Adrenal gland (tissue), 12 donors: ENCODE measurements around the gene DMP1. TPM values are rescaled to one million over a fixed set of nuclear protein-coding genes. Genes with fewer than 3 reads are reported as not detected.
A peak's percentile ranks its signal among the peaks of the same experiment; 100 is the strongest.

Source experiments
- DNase-seq, 7 donors: peaks; one replicate each; pipeline ENCODE4 v3.0.0-alpha.2; 2019 to 2020
- H3K27ac ChIP-seq, 5 donors: fragments of 200-600 bp; sonication (generic) in 4 of 5; 1 replicate in 3 of 5; 2 replicates in 2 of 5; pipeline versions ENCODE4 v1.5.1 to v1.8.0; 2016 to 2020; ENCODE audit warnings: mild to moderate bottlenecking in 1 of 5
- H3K27me3 ChIP-seq: fragments of 200-600 bp; 2 replicates; pipeline ENCODE4 v1.8.0; 2021
- H3K36me3 ChIP-seq, 2 donors: fragments of 200-600 bp; replicated peaks in 1 of 2; 1 replicate in 1 of 2; 2 replicates in 1 of 2; pipeline versions ENCODE4 v1.5.1 to v1.8.0; 2018 to 2022
- H3K4me1 ChIP-seq, 2 donors: fragments of 200-600 bp; replicated peaks in 1 of 2; 1 replicate in 1 of 2; 2 replicates in 1 of 2; pipeline versions ENCODE4 v1.5.1 to v1.8.0; 2018 to 2021
- H3K4me3 ChIP-seq, 4 donors: fragments of 200-600 bp; sonication (generic) in 3 of 4; one replicate each; pipeline ENCODE4 v1.5.1; 2016 to 2018
- H3K9me3 ChIP-seq, 3 donors: fragments of 200-600 bp; sonication (generic) in 1 of 3; replicated peaks in 1 of 3; 1 replicate in 2 of 3; 2 replicates in 1 of 3; pipeline versions ENCODE4 v1.5.1 to v1.8.0; 2016 to 2021
- POLR2A ChIP-seq, 2 donors: fragments of 450-650 bp; IDR thresholded peaks; one replicate each; pipeline ENCODE4 v1.6.1; 2017; ENCODE audit warnings: antibody characterized with exemption in 2 of 2, mild to moderate bottlenecking in 2 of 2, moderate library complexity in 1 of 2
- WGBS, 4 donors: extraction: QIAGEN DNeasy Blood & Tissue Kit in 2 of 4; methylation state at CpG; one replicate each; pipeline versions ENCODE4 v1.1.5 to v1.1.7; 2013 to 2017; 5-methylcytosine and 5-hydroxymethylcytosine counted together
- intact Hi-C, 2 donors: fragments of 100-400 bp; cut with DNase I; formaldehyde crosslinking; loops; one replicate each; pipeline versions ENCODE4 v1.14.1 to v1.15.0; 2022 to 2023
- polyA plus RNA-seq, 3 donors: library from polyadenylated mRNA; stranded (reverse); fragments of 200-250 nt in 2 of 3; fragments of 350-450 nt in 1 of 3; fragmentation: Illumina TruSeq in 1 of 3; extraction: RNeasy Lipid Tissue Mini Kit (QIAGEN cat#74804) in 1 of 3; gene quantifications; one replicate each; pipeline ENCODE4 v1.2.3, GENCODE V29; 2013 to 2014
- total RNA-seq, 9 donors: library from RNA; depleted of rRNA in 4 of 9; stranded (reverse); fragments of >200 nt in 4 of 9; fragments of 120-200 nt in 1 of 9; fragmentation: NEBNext Ultra II Directional in 1 of 9; extraction: Animal tissue kit (Norgen Biotek cat#: 25700) in 1 of 9; gene quantifications; one replicate each; pipeline versions ENCODE4 v1.1.0 to v1.2.4, GENCODE V29; 2013 to 2023
- TF ChIP-seq, protein P1 (sequence below), 6 experiments: fragments of 450-650 bp in 4 of 6; fragments of 200-600 bp in 2 of 6; sonication (generic) in 1 of 6; IDR thresholded peaks; 1 replicate in 5 of 6; 2 replicates in 1 of 6; pipeline versions ENCODE4 v1.5.1 to v1.8.0; 2016 to 2021; ENCODE audit warnings: antibody characterized with exemption in 6 of 6, mild to moderate bottlenecking in 2 of 6, moderate library complexity in 1 of 6
- donor health status: healthy with polysubstance abuse.
- donor health status: Bipolar disorder and iron deficiency.
- donor health status: DM: yes; HTN: yes; CAD: no.
- donor health status: DM: no; HTN: no; CAD: no.
- donor health status: DM: no; HTN: no; CAD: no.
- donor health status: DM: yes; HTN: yes; CAD: no.

The DMP1 gene
- total and polyA plus RNA-seq, 12 donors, result 0.03 TPM; not detected in 11

DNA sequence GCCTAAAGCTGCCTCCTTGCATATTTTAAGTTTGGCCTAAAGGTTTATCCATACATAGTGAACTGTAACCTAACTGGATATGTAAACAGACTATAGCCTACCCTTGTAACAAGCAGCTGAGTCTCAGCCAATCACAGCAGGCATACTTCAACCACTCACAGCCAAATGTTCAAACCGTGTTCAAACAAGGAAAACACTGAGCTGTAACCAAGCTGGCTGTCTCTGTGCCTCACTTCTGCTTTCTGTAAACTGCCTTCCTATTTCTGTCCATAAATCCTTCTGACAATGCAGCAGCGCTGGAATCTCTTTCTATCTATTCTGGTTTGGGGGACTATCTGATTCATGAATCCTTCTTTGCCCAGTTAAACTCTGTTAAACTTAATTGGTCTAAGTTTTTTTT is 25.4 kb upstream of the DMP1 start:
- Histone ChIP-seq H3K9me3 (no peaks in the 10 kb centered on the region), H3K27ac (no peak overlapping the region), H3K4me1 (no peaks in the 10 kb centered on the region), H3K27me3 (peaks cover under 1% of the 10 kb centered on the region), H3K36me3 (no peaks in the 10 kb centered on the region), H3K4me3 (no peak overlapping the region)
- 38 to 50% (median 48%) methylated on average over 2 of the region's 2 CpGs for WGBS, 4 donors
- DNase-seq, result no peak
- TF ChIP-seq, protein P1, sequence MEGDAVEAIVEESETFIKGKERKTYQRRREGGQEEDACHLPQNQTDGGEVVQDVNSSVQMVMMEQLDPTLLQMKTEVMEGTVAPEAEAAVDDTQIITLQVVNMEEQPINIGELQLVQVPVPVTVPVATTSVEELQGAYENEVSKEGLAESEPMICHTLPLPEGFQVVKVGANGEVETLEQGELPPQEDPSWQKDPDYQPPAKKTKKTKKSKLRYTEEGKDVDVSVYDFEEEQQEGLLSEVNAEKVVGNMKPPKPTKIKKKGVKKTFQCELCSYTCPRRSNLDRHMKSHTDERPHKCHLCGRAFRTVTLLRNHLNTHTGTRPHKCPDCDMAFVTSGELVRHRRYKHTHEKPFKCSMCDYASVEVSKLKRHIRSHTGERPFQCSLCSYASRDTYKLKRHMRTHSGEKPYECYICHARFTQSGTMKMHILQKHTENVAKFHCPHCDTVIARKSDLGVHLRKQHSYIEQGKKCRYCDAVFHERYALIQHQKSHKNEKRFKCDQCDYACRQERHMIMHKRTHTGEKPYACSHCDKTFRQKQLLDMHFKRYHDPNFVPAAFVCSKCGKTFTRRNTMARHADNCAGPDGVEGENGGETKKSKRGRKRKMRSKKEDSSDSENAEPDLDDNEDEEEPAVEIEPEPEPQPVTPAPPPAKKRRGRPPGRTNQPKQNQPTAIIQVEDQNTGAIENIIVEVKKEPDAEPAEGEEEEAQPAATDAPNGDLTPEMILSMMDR (IDR thresholded peaks at IDR 0.05), result no peak
- TF ChIP-seq POLR2A (IDR thresholded peaks at IDR 0.05), result no peak
- intact Hi-C loops, result no loop called here

DNA sequence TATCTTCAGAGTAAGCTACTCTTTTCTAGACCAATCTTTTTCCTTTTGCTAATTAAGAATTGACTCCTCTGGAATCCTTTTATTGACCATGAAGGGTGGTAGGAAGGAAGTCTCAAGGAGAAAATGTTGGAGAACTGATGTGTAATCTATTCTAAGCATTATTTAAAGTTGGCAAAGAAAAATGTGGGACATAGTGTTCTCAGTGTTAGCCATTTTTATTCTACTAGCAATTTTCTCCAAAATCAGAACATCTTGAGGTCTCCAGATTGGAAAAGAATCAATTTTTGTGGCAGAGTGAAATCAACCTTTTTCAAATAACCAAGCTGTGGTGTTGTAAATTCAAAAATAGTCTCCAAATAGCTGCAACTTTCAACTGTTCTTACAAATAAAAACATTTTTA is 18.4 kb upstream of the DMP1 start:
- H3K27ac ChIP-seq, result no peak overlapping the region
- TF ChIP-seq, protein P1 (IDR thresholded peaks at IDR 0.05), result no peak
- TF ChIP-seq POLR2A (IDR thresholded peaks at IDR 0.05), result no peak
- intact Hi-C loops, result no loop called here

DNA sequence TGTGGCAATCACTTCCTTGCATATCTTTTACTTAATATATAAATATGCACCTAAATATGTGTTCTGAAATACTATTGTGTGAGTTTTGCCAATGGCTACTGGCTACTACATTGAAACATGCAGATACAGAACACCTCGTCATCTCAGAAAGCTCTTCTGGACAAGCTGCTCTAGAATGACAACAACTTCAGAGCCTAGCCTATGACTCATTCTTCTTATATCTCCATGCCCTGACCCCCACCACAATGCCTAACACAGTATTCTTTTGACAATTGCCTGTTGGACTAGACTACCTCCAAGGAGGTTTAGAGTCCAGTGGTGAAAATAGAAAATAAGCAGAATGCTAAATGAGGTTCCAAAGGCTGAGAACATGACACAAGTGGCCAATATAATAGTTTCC is 17.6 kb upstream of the DMP1 start:
- WGBS, 4 donors, result 65 to 80% (median 79%) methylated on average over 1 of the region's 1 CpG
- H3K9me3 ChIP-seq, result no peaks in the 10 kb centered on the region
- H3K4me3 ChIP-seq, result no peak overlapping the region
- peaks cover 0 to 7% of the 10 kb centered on the region in 2 donors for H3K4me1 ChIP-seq
- no peaks in the 10 kb centered on the region for H3K27me3 ChIP-seq
- intact Hi-C loops, result no loop called here
- TF ChIP-seq POLR2A (IDR thresholded peaks at IDR 0.05), result no peak
- TF ChIP-seq, protein P1 (IDR thresholded peaks at IDR 0.05), result no peak
- DNase-seq, result no peak
- H3K36me3 ChIP-seq, result no peaks in the 10 kb centered on the region
- H3K27ac ChIP-seq, result no peak overlapping the region

More for the DNA sequence above, 18.4 kb upstream of the DMP1 start:
- Histone ChIP-seq H3K36me3 (no peaks in the 10 kb centered on the region), H3K4me1 (peaks cover 0 to 7% of the 10 kb centered on the region in 2 donors), H3K27me3 (no peaks in the 10 kb centered on the region), H3K4me3 (no peak overlapping the region), H3K9me3 (no peaks in the 10 kb centered on the region)
- no peak for DNase-seq

DNA sequence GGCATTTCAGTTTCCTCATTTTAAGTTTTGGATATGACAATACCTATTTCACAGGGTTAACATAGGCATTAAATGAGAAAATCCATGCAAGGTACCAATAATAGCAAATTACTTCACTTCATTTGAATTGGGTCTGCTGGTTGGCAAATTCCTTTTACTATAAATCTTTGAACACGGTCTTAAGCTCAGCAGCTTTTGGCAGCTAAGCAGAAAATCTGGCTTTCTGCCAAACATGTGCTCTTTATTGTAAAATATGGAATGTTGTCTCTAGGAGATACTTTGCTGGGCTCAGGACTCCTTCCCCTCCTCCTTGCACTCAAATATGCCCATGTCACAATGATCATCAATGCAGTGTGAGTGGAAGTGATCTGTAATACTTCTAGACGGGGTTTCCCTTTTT is 16.8 kb upstream of the DMP1 start:
- Histone ChIP-seq H3K27ac (no peak overlapping the region), H3K9me3 (no peaks in the 10 kb centered on the region), H3K36me3 (no peaks in the 10 kb centered on the region), H3K4me1 (peaks cover 0 to 7% of the 10 kb centered on the region in 2 donors), H3K27me3 (no peaks in the 10 kb centered on the region), H3K4me3 (no peak overlapping the region)
- DNase-seq, result peak in 2 of 7 donors; percentile 8 to 32
- intact Hi-C loops, result no loop called here
- 27 to 38% (median 33%) methylated on average over 2 of the region's 2 CpGs for WGBS, 4 donors
- no peak for TF ChIP-seq POLR2A (IDR thresholded peaks at IDR 0.05)
- TF ChIP-seq, protein P1 (IDR thresholded peaks at IDR 0.05), result no peak
